BE2C (cell line): ENCODE measurements around the gene NYNRIN.

Experiments used
- DNase-seq: peaks from one replicate; pipeline ENCODE4 v3.0.0-alpha.2; 2020
- H3K27me3 ChIP-seq: fragments of 250-450 bp; sonication (Bioruptor Pico); 2 replicates; pipeline ENCODE4 v1.5.1; 2020; ENCODE audit warnings: mild to moderate bottlenecking
- H3K36me3 ChIP-seq: fragments of 250-450 bp; sonication (Bioruptor Pico); 2 replicates; pipeline ENCODE4 v1.5.1; 2020; ENCODE audit warnings: mild to moderate bottlenecking
- H3K4me1 ChIP-seq: fragments of 250-450 bp; sonication (Bioruptor Pico); 2 replicates; pipeline ENCODE4 v1.5.1; 2020
- H3K4me3 ChIP-seq: 2 replicates; pipeline ENCODE4 v1.5.1; 2011; ENCODE audit warnings: low read depth, low read length
- H3K9me3 ChIP-seq: fragments of 250-450 bp; sonication (Bioruptor Pico); 2 replicates; pipeline ENCODE4 v1.5.1; 2020
- CTCF ChIP-seq: IDR thresholded peaks from 2 replicates; pipeline ENCODE4 v1.5.1; 2012; ENCODE audit warnings: mild to moderate bottlenecking, low read depth, low read length

NYNRIN gene

GRCh38 chr14:24439257-24439656, 40.5 kb downstream of the NYNRIN start:
- Histone ChIP-seq H3K4me1 (peaks cover 3% of the 10 kb centered on the region), H3K4me3 (no peak overlapping the region), H3K36me3 (peaks cover 29% of the 10 kb centered on the region), H3K27me3 (no peaks in the 10 kb centered on the region), H3K9me3 (no peaks in the 10 kb centered on the region)
- no peak for DNase-seq
- no peak for TF ChIP-seq CTCF

GRCh38 chr14:24439830-24440605, 41.2 kb downstream of the NYNRIN start:
- no peak overlapping the region for H3K4me3 ChIP-seq
- H3K27me3 ChIP-seq = no peaks in the 10 kb centered on the region
- no peaks in the 10 kb centered on the region for H3K9me3 ChIP-seq
- peaks cover 29% of the 10 kb centered on the region for H3K36me3 ChIP-seq
- H3K4me1 ChIP-seq = peaks cover 3% of the 10 kb centered on the region
- no peak for TF ChIP-seq CTCF
- no peak for DNase-seq

GRCh38 chr14:24440606-24441399, 42.0 kb downstream of the NYNRIN start:
- no peaks in the 10 kb centered on the region for H3K27me3 ChIP-seq
- H3K9me3 ChIP-seq = no peaks in the 10 kb centered on the region
- H3K4me3 ChIP-seq = no peak overlapping the region; the same call in 1 of the 2 replicates
- H3K4me1 ChIP-seq = peaks cover 3% of the 10 kb centered on the region
- DNase-seq = no peak
- TF ChIP-seq CTCF = no peak
- H3K36me3 ChIP-seq = peaks cover 29% of the 10 kb centered on the region

GRCh38 chr14:24441485-24441884, 42.7 kb downstream of the NYNRIN start:
- Histone ChIP-seq H3K27me3 (no peaks in the 10 kb centered on the region), H3K9me3 (no peaks in the 10 kb centered on the region), H3K36me3 (peaks cover 23% of the 10 kb centered on the region), H3K4me1 (peaks cover under 1% of the 10 kb centered on the region), H3K4me3 (peak overlapping the region; percentile 74)
- DNase-seq = no peak
- no peak for TF ChIP-seq CTCF

- no peaks in the 10 kb centered on the region; the same call in none of the 2 replicates for H3K4me1 ChIP-seq
- no peak for TF ChIP-seq CTCF
- H3K4me3 ChIP-seq = peak overlapping the region; percentile 74
- H3K9me3 ChIP-seq = no peaks in the 10 kb centered on the region
- DNase-seq = peak; percentile 37
- H3K27me3 ChIP-seq = no peaks in the 10 kb centered on the region
- H3K36me3 ChIP-seq = peaks cover 22% of the 10 kb centered on the region
Observed at GRCh38 chr14:24441904-24442239, 43.1 kb downstream of the NYNRIN start.
